Loucy (cell line): ENCODE results near the gene HTR1E.

Source experiments
- H2AFZ ChIP-seq: fragments of 200-600 bp; sonication (generic); 2 replicates; pipeline ENCODE4 v1.6.0; 2016; ENCODE audit warnings: antibody characterized with exemption, mild to moderate bottlenecking, low read length, moderate library complexity
- H3F3A ChIP-seq: fragments of 200-600 bp; 2 replicates; pipeline ENCODE4 v1.6.0; 2016; ENCODE audit warnings: antibody characterized with exemption, low read depth, mild to moderate bottlenecking
- H3K27me3 ChIP-seq: fragments of 200-600 bp; sonication (generic); 2 replicates; pipeline ENCODE4 v1.6.1; 2014; ENCODE audit warnings: low read length, mild to moderate bottlenecking; ENCODE audit not compliant: insufficient read depth, poor library complexity, severe bottlenecking
- H3K36me3 ChIP-seq: fragments of 200-600 bp; sonication (generic); 2 replicates; pipeline ENCODE4 v1.6.1; 2016; ENCODE audit warnings: low read length; ENCODE audit not compliant: insufficient read depth
- H3K4me1 ChIP-seq: fragments of 200-600 bp; sonication (generic); 2 replicates; pipeline ENCODE4 v1.5.1; 2014; ENCODE audit warnings: low read length, mild to moderate bottlenecking; ENCODE audit not compliant: insufficient read depth, poor library complexity, severe bottlenecking
- H3K4me2 ChIP-seq: fragments of 200-600 bp; sonication (generic); 2 replicates; pipeline ENCODE4 v1.6.0; 2014; ENCODE audit warnings: antibody characterized with exemption, low read length, low read depth, mild to moderate bottlenecking; ENCODE audit not compliant: poor library complexity, severe bottlenecking
- H3K4me3 ChIP-seq: fragments of 200-600 bp; sonication (generic); 2 replicates; pipeline ENCODE4 v1.5.1; 2014; ENCODE audit warnings: low read length, mild to moderate bottlenecking, mixed read lengths; ENCODE audit not compliant: poor library complexity, severe bottlenecking
- H3K79me2 ChIP-seq: fragments of 200-600 bp; sonication (generic); 2 replicates; pipeline ENCODE4 v1.6.1; 2014; ENCODE audit warnings: low read length; ENCODE audit not compliant: insufficient read depth
- H3K9ac ChIP-seq: fragments of 200-600 bp; sonication (generic); 2 replicates; pipeline ENCODE4 v1.6.0; 2014; ENCODE audit warnings: mild to moderate bottlenecking, low read depth, low read length, moderate library complexity; ENCODE audit not compliant: poor library complexity, severe bottlenecking
- H3K9me2 ChIP-seq: fragments of 200-600 bp; sonication (generic); replicated peaks from 2 replicates; pipeline ENCODE4 v1.6.1; 2016; ENCODE audit warnings: low read depth, low read length, mixed read lengths
- H3K9me3 ChIP-seq: fragments of 200-600 bp; sonication (generic); 2 replicates; pipeline ENCODE4 v1.6.1; 2014; ENCODE audit warnings: mild to moderate bottlenecking, antibody characterized with exemption, low read length, low read depth; ENCODE audit not compliant: insufficient read depth
- H4K20me1 ChIP-seq: fragments of 200-600 bp; sonication (generic); 2 replicates; pipeline ENCODE4 v1.6.0; 2014; ENCODE audit warnings: antibody characterized with exemption, low read length, mild to moderate bottlenecking; ENCODE audit not compliant: insufficient read depth, poor library complexity, severe bottlenecking
- CTCF ChIP-seq: fragments of 200-600 bp; sonication (generic); conservative IDR thresholded peaks from 2 replicates; pipeline ENCODE4 v1.5.1; 2014; ENCODE audit warnings: mild to moderate bottlenecking, antibody characterized with exemption, low read length
- EZH2phosphoT487 ChIP-seq: fragments of 200-600 bp; IDR thresholded peaks from 2 replicates; pipeline ENCODE4 v1.6.1; 2018; ENCODE audit warnings: antibody characterized with exemption, mild to moderate bottlenecking, moderate library complexity, borderline replicate concordance

HTR1E gene

GRCh38 chr6:87027021-87027420, 89.7 kb downstream of the HTR1E start:
- no peak for TF ChIP-seq EZH2phosphoT487
- TF ChIP-seq CTCF = no peak
- Histone ChIP-seq H3K4me1 (no peaks in the 10 kb centered on the region), H2AFZ (no peak overlapping the region)

GRCh38 chr6:87029711-87030314, 92.5 kb downstream of the HTR1E start:
- Histone ChIP-seq H3F3A (no peaks in the 10 kb centered on the region), H3K4me3 (no peak overlapping the region), H3K27me3 (no peaks in the 10 kb centered on the region), H3K36me3 (no peaks in the 10 kb centered on the region), H3K4me1 (no peaks in the 10 kb centered on the region), H2AFZ (no peak overlapping the region), H3K79me2 (no peaks in the 10 kb centered on the region), H3K4me2 (no peak overlapping the region), H4K20me1 (no peaks in the 10 kb centered on the region), H3K9me2 (no peaks in the 10 kb centered on the region), H3K9me3 (no peaks in the 10 kb centered on the region), H3K9ac (no peak overlapping the region)
- no peak for TF ChIP-seq EZH2phosphoT487
- TF ChIP-seq CTCF = peak; percentile 79

More at GRCh38 chr6:87027021-87027420, 89.7 kb downstream of the HTR1E start:
- no peaks in the 10 kb centered on the region for H3F3A ChIP-seq
- H3K4me3 ChIP-seq = no peak overlapping the region
- no peaks in the 10 kb centered on the region for H3K9me2 ChIP-seq
- H3K27me3 ChIP-seq = no peaks in the 10 kb centered on the region
- H4K20me1 ChIP-seq = no peaks in the 10 kb centered on the region
- no peak overlapping the region for H3K9ac ChIP-seq
- H3K36me3 ChIP-seq = no peaks in the 10 kb centered on the region
- no peak overlapping the region for H3K4me2 ChIP-seq
- H3K9me3 ChIP-seq = no peaks in the 10 kb centered on the region
- no peaks in the 10 kb centered on the region for H3K79me2 ChIP-seq

- H3K9me2 ChIP-seq = no peaks in the 10 kb centered on the region
- H3K4me3 ChIP-seq = no peak overlapping the region
- H3F3A ChIP-seq = no peaks in the 10 kb centered on the region
- H3K36me3 ChIP-seq = no peaks in the 10 kb centered on the region
- no peaks in the 10 kb centered on the region for H3K27me3 ChIP-seq
- H4K20me1 ChIP-seq = no peaks in the 10 kb centered on the region
- H2AFZ ChIP-seq = no peak overlapping the region
- H3K9ac ChIP-seq = no peak overlapping the region
- no peaks in the 10 kb centered on the region for H3K4me1 ChIP-seq
- TF ChIP-seq EZH2phosphoT487 (no peak), CTCF (no peak)
- H3K79me2 ChIP-seq = no peaks in the 10 kb centered on the region
- H3K9me3 ChIP-seq = no peaks in the 10 kb centered on the region
- no peak overlapping the region for H3K4me2 ChIP-seq
Observed at GRCh38 chr6:87040729-87041128, 103.4 kb downstream of the HTR1E start.
